ENCODE results near the gene HAND2.

Gene HAND2

GRCh38 chr4:173526724-173527102 lies 3.3 kb downstream of the HAND2 start:
- no peak for TF ChIP-seq CTCF (IDR thresholded peaks at IDR 0.05; ENCODE audit: control insufficient read depth, insufficient read depth, low read depth, low read length, missing control alignments)
- DNase-seq (ENCODE audit: low read depth) = no peak
- no peak overlapping the region for H3K4me3 ChIP-seq (ENCODE audit: control insufficient read depth, low read depth, low read length)

GRCh38 chr4:173526027-173526482 lies 4.0 kb downstream of the HAND2 start:
- no peak for DNase-seq (ENCODE audit: low read depth)
- no peak for TF ChIP-seq CTCF (IDR thresholded peaks at IDR 0.05; ENCODE audit: control insufficient read depth, insufficient read depth, low read depth, low read length, missing control alignments)
- H3K4me3 ChIP-seq (ENCODE audit: control insufficient read depth, low read depth, low read length) = no peak overlapping the region

GRCh38 chr4:173525118-173526011 lies 4.7 kb downstream of the HAND2 start:
- DNase-seq (ENCODE audit: low read depth) = no peak
- no peak overlapping the region for H3K4me3 ChIP-seq (ENCODE audit: control insufficient read depth, low read depth, low read length)
- no peak for TF ChIP-seq CTCF (IDR thresholded peaks at IDR 0.05; ENCODE audit: control insufficient read depth, insufficient read depth, low read depth, low read length, missing control alignments)

- TF ChIP-seq CTCF (IDR thresholded peaks at IDR 0.05; ENCODE audit: control insufficient read depth, insufficient read depth, low read depth, low read length, missing control alignments) = no peak
- H3K4me3 ChIP-seq (ENCODE audit: control insufficient read depth, low read depth, low read length) = no peak overlapping the region
- no peak for DNase-seq (ENCODE audit: low read depth)
Observed at GRCh38 chr4:173524218-173525117, 5.6 kb downstream of the HAND2 start.

GRCh38 chr4:173522951-173523395 lies 7.1 kb downstream of the HAND2 start:
- no peak for DNase-seq (ENCODE audit: low read depth)
- peak overlapping the region; percentile 50; the same call in 1 of the 2 replicates for H3K4me3 ChIP-seq (ENCODE audit: control insufficient read depth, low read depth, low read length)
- TF ChIP-seq CTCF (IDR thresholded peaks at IDR 0.05; ENCODE audit: control insufficient read depth, insufficient read depth, low read depth, low read length, missing control alignments) = no peak

GRCh38 chr4:173522160-173522950 lies 7.7 kb downstream of the HAND2 start:
- H3K4me3 ChIP-seq (ENCODE audit: control insufficient read depth, low read depth, low read length) = peak overlapping the region; percentile 50
- TF ChIP-seq CTCF (IDR thresholded peaks at IDR 0.05; ENCODE audit: control insufficient read depth, insufficient read depth, low read depth, low read length, missing control alignments) = no peak
- DNase-seq (ENCODE audit: low read depth) = peak; percentile 54

All from AG09309 (cell line).